Fibroblast of pulmonary artery (primary cell): ENCODE results near the gene RASGRF1.

ENCODE experiments used
- DNase-seq: peaks from one replicate; pipeline ENCODE4 v3.0.0-alpha.2; 2010; ENCODE audit warnings: low read depth
- H3K4me3 ChIP-seq: replicated peaks from 2 replicates; pipeline ENCODE4 v1.5.1; 2011; ENCODE audit warnings: low read depth, mild to moderate bottlenecking, control low read depth, low read length, moderate library complexity
- TF ChIP-seq, protein P1 (sequence below): IDR thresholded peaks from 2 replicates; pipeline ENCODE4 v1.5.1; 2011; ENCODE audit warnings: mild to moderate bottlenecking, control low read depth, low read length, inconsistent platforms; ENCODE audit errors: missing control alignments

RASGRF1 gene

DNA sequence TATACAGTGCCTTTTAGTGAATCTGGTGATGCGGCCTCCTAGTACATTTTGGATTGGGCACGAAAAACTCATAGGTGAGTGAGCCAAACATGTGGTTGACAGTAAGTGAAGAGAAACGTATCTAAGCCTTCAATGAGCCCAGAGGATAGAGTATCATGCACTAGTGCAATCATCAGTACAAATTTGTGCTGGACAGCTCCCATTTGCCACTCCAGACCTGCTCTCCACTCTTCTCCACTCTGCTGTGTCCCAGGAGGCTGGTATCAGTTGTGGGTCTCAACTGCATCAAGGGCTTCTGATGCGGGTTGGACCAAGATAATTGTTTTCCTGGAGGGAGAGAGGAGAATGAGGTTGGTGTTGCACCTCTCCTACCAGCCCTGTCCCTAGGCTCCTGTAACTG lies 9.1 kb upstream of the RASGRF1 start:
- no peak for DNase-seq
- TF ChIP-seq, protein P1, sequence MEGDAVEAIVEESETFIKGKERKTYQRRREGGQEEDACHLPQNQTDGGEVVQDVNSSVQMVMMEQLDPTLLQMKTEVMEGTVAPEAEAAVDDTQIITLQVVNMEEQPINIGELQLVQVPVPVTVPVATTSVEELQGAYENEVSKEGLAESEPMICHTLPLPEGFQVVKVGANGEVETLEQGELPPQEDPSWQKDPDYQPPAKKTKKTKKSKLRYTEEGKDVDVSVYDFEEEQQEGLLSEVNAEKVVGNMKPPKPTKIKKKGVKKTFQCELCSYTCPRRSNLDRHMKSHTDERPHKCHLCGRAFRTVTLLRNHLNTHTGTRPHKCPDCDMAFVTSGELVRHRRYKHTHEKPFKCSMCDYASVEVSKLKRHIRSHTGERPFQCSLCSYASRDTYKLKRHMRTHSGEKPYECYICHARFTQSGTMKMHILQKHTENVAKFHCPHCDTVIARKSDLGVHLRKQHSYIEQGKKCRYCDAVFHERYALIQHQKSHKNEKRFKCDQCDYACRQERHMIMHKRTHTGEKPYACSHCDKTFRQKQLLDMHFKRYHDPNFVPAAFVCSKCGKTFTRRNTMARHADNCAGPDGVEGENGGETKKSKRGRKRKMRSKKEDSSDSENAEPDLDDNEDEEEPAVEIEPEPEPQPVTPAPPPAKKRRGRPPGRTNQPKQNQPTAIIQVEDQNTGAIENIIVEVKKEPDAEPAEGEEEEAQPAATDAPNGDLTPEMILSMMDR, result no peak
- H3K4me3 ChIP-seq, result no peak overlapping the region

DNA sequence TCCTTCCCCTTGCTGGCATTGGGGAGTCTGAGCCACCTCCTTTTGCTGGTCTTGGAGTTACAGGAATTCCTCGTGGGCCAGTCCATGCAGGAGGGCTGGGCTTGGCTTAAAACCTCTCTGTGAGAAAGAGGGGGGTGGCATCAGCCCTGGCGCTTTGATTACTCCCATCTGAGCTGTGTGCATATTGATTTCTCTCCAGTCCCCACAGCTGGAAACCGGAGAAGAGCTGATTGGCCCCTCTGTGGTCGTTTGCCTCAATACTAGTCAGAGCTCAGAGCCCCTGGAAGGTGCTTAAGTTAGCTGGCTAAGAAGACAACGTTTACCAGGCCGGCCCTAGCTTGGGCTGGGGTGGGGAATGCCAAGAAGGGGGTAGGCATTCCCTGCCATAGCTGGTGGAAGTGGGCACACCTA lies 4.0 kb upstream of the RASGRF1 start:
- TF ChIP-seq, protein P1, result no peak

DNA sequence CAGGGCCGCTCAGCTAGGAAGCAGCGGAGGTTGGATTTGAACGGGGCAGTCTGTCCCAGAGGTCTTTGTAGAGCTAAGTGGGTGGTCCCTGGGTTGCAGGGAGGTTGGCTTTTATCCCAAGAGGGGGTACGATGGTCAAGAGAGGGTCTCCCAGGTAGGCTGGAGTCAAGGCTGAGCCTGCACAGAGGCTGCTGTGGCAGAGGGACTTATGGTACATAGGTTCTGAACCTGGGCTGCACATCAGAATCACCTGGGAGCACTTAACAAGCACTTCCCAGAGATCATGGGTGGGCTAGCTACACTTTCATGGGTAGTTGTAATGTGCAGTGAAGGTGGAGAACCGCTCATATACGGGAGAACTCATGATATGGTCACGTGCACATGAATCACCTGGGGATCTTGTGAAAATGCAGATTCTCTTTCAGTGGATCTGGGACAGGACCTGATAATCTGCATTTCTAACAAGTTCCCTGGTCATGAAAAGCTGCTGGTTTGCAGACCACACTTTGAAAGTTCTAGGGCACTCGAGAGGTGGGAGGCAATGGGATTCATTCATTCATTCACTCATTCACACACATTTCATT lies 2.9 kb upstream of the RASGRF1 start:
- H3K4me3 ChIP-seq, result no peak overlapping the region
- DNase-seq, result no peak
- TF ChIP-seq, protein P1, result no peak

More for the DNA sequence above, 4.0 kb upstream of the RASGRF1 start:
- no peak for DNase-seq
- H3K4me3 ChIP-seq, result no peak overlapping the region

DNA sequence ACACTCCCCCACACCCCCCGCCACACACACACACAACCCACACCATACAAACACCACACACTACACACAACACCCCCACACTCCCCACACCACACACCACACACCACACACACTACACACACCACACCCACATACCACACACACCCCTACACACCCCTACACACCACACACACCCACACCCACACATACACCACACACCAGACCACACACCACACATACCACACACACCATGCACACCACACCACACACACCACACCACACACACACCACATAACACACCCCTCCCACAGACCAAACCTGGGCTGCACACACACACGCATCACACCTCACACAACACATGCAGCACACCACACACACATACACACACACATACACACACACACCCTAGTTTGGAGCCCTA lies 1.8 kb upstream of the RASGRF1 start:
- TF ChIP-seq, protein P1, result no peak
- DNase-seq, result no peak
- H3K4me3 ChIP-seq, result no peak overlapping the region

DNA sequence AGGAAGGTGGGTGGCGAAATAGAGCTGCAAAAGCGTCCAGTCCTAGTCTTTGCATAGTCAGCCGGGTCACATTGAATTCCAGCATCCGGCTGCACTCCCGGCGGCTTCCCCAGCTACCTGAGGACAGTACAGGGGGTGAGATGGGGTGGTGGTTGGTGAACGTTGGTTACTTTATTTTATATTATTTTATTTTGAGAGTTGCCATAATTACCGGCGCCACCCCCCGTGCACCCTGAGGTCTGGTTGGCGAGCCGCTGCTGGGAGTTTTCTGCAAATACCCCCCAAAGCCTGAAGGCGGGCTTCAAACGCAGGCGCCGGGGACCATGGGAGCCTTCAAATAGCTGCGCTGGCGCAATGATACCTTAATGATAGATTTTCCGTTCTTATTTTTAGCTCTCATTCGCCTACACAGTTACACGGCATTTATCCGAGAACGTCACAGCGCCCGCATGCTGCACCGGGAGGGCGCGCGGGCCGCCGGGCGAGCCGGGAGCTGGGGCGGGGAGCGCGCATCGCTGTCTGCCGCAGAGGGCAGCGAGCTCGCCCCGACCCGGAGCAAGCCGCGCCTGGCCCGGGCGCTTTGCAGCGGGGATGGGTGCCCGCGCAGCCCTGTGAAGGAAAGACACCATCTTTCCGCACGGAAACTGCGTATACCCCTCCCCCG lies 756 bp upstream of the RASGRF1 start:
- TF ChIP-seq, protein P1, result no peak
- DNase-seq, result no peak
- no peak overlapping the region for H3K4me3 ChIP-seq

DNA sequence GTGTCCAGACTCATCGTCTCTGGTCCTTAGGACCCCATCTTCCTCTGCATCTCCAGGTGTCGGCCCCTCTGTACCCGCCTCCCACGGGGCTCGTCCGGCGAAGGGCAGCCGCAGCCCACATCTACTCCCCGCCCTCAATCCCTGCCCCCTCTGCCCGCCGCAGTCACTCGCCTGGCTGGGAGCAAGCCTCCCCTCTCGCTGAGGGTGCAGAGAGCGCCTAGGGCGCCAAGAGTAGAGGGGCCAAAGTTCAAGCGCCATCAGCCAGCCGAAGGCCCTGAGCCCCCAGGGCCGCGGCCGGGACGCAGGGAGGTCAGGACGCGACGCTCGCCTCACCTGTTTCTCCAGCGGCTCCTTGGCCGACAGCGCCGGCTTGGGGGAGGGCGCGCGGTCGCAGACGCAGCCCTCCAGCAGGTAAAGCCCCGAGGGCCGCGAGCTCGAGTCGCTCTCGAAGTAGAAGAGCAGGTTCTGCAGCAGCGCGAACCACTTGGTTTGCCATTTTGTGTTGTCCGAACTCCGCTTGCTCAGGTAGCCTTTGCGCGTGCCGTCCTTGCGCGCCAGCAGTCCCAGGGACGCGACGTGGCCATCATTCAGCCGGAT lies 592 bp downstream of the RASGRF1 start:
- no peak for DNase-seq
- TF ChIP-seq, protein P1, result no peak
- no peak overlapping the region for H3K4me3 ChIP-seq

DNA sequence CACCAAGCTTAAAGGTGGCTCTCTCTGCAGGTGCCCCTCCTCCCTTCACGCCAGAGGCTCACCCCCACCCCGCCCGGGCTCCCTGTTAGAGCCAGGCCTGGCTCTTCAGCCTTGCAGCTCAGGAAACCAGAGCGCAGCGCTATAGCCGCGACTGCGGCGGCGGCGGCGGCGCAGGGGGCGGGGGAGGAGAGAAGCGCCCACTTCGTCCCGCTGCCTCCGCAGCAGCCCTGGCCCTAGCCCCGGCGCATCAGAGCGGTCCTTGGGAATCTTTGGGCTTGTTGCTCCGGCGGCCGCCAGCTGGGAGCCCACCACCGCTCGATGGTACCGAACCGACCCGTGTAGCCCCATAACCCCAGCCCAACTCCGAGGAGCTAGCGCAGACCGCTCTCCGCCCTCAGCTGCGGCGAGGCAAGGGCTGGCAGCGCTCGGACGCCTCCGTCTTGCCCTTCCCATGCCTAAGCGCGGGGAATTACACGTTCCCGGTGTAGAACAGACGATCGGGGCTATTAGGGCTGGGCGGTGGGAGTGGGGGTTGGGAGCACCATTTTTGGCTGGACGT lies 1.2 kb downstream of the RASGRF1 start:
- no peak overlapping the region for H3K4me3 ChIP-seq
- DNase-seq, result no peak
- TF ChIP-seq, protein P1, result no peak
